Neural cell (in vitro differentiated cells): ENCODE measurements around the gene CATSPERE.

ENCODE experiments used
- EP300 ChIP-seq: fragments of 450-650 bp; conservative IDR thresholded peaks from 2 replicates; pipeline ENCODE4 v1.6.1; 2014; ENCODE audit warnings: antibody characterized with exemption, mild to moderate bottlenecking, moderate library complexity; ENCODE audit not compliant: poor library complexity, severe bottlenecking
- EZH2 ChIP-seq: fragments of 200-600, 300-800 bp; shearing (Covaris generic), sonication (generic); IDR thresholded peaks from 2 replicates; pipeline ENCODE4 v1.6.1; 2014; ENCODE audit warnings: antibody characterized with exemption, low read length, borderline replicate concordance, mild to moderate bottlenecking; ENCODE audit not compliant: insufficient read depth, poor library complexity, severe bottlenecking
- POLR2AphosphoS5 ChIP-seq: IDR thresholded peaks from 2 replicates; pipeline ENCODE4 v1.6.1; 2012
- RAD21 ChIP-seq: fragments of 450-650 bp; conservative IDR thresholded peaks from 2 replicates; pipeline ENCODE4 v1.6.1; 2014; ENCODE audit warnings: antibody characterized with exemption, mild to moderate bottlenecking, moderate library complexity
- TAF1 ChIP-seq: IDR thresholded peaks from 2 replicates; pipeline ENCODE4 v1.6.1; 2012; ENCODE audit warnings: low read depth
- TF ChIP-seq, protein P1 (sequence below): fragments of 450-650 bp; IDR thresholded peaks from 2 replicates; pipeline ENCODE4 v1.5.1; 2014; ENCODE audit warnings: antibody characterized with exemption, mild to moderate bottlenecking, moderate library complexity; ENCODE audit not compliant: poor library complexity, severe bottlenecking

DNA sequence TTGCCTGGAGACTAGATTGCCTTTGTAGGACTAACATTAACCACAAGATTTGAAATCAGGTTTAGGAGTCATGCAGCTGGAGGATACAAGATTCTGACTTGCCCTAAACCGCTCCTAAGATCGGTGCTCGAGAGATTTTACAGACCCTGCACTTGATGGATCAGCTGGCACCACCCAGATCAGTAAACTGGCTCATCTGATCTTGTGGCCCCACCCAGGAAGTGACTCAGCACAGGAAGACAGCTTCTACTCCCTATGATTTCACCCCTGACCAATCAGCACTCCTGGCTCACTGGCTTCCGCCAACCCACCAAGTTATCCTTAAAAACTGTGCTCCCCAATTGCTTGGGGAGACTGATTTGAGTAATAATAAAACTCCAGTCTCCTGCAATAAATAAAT is 876 bp upstream of the CATSPERE start:
- TF ChIP-seq, protein P1, sequence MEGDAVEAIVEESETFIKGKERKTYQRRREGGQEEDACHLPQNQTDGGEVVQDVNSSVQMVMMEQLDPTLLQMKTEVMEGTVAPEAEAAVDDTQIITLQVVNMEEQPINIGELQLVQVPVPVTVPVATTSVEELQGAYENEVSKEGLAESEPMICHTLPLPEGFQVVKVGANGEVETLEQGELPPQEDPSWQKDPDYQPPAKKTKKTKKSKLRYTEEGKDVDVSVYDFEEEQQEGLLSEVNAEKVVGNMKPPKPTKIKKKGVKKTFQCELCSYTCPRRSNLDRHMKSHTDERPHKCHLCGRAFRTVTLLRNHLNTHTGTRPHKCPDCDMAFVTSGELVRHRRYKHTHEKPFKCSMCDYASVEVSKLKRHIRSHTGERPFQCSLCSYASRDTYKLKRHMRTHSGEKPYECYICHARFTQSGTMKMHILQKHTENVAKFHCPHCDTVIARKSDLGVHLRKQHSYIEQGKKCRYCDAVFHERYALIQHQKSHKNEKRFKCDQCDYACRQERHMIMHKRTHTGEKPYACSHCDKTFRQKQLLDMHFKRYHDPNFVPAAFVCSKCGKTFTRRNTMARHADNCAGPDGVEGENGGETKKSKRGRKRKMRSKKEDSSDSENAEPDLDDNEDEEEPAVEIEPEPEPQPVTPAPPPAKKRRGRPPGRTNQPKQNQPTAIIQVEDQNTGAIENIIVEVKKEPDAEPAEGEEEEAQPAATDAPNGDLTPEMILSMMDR = no peak
- no peak for TF ChIP-seq TAF1
- no peak for TF ChIP-seq EZH2
- no peak for TF ChIP-seq EP300
- no peak for TF ChIP-seq POLR2AphosphoS5
- TF ChIP-seq RAD21 = no peak
